ENCODE results near the gene ICOS.
"Not testable (repeated sequence)": the region's sequence is repeated elsewhere in the genome, so short reads cannot be mapped to it uniquely, and the experiment has no call there.

Gene ICOS

DNA sequence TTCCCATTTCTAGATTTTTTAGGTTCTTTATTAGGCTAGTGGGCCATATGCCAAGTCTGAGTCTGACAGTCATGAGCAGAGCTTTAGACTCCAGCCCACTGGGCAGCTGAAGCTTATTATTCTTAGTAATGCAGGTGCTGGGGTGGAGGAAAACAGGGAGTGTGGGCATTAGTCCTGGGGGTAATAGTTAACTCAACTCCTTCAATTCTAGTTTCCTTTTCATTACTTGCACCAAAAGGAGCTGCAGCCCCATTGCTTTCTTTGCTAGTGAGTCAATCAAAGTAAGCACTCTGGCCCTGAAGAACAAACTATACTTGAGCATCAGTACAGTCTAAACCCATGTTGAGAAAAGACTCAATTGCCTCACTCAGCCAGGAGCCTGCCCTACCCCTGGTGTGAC lies 35.5 kb downstream of the ICOS start:
- DNase-seq (ENCODE audit: extremely low read depth in 1 of 2, low read depth in 1 of 2): no peak

DNA sequence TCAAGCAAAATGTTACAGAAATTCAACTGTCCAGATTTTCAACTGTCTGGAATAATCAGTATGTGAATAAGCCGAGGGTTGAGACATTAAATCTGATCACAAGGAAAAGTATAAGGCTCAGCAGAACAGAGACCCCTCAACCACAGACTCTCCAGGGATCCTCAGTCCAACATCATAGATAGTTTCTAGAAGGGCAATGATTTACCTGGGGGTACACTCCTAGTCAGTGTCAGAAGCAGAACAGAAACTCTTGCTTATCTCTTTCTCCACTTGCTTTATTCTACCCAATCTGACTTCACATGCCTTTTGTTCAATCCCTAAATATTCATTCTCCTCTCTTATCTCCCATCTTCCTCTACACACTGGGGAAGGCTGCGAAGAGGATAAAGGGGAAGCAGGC lies 36.4 kb downstream of the ICOS start:
- no peak for DNase-seq (ENCODE audit: extremely low read depth in 1 of 2, low read depth in 1 of 2)

DNA sequence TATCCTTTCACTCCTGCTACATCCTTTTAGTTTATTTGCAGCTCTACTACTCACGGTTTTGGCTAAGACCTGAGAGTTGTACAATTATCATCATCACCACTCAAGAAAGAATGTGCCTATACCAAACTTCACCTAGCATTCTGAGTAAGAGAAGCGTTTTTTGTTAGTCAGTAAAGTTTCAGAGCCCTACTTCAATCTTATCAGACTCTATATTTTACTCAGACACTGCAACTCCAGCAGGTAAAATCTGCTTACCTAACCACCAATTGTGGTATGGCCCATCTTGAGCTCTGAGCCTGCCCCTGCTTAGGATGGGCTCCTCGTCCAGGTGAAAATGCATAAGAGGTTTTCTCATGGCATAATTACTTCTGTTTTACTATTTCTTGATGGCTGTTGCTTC lies 37.1 kb downstream of the ICOS start:
- DNase-seq (ENCODE audit: extremely low read depth in 1 of 2, low read depth in 1 of 2): no peak

DNA sequence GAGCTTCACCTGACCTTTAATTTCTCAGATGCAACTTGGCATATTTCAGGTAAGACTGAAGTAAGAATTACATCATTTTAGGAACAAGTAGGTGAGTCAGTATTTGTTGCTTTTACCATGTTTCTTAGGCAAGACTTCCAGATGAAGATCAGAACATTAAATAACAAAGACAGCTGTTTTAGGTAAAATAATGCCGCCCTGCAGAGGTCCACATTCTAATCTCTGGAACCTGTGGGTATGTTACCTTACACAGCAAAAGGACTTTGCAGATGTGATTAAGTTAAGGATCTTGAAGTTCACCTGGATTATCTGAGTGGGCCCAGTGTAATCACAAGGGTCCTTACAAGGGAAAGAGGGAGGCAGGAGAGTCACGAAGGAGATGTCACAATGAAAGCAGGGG lies 39.3 kb downstream of the ICOS start:
- no peak for DNase-seq (ENCODE audit: extremely low read depth in 1 of 2, low read depth in 1 of 2)

DNA sequence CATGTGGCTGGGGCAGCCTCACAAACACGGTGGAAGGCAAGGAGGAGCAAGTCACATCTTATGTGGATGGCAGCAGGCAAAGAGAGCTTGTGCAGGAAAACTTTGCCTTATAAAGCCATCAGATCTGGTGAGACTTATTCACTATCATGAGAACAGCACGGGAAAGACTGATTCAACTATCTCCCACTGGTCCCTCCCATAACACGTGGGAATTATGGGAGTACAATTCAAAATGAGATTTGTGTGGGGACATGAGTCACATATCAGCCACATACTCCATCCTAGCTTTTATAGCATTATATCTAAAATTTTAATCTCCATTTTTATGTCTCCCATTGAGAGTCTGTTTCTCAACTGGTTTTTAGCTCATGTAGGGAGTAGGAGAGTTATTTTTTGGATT lies 45.7 kb downstream of the ICOS start:
- no peak for DNase-seq (ENCODE audit: extremely low read depth in 1 of 2, low read depth in 1 of 2)

DNA sequence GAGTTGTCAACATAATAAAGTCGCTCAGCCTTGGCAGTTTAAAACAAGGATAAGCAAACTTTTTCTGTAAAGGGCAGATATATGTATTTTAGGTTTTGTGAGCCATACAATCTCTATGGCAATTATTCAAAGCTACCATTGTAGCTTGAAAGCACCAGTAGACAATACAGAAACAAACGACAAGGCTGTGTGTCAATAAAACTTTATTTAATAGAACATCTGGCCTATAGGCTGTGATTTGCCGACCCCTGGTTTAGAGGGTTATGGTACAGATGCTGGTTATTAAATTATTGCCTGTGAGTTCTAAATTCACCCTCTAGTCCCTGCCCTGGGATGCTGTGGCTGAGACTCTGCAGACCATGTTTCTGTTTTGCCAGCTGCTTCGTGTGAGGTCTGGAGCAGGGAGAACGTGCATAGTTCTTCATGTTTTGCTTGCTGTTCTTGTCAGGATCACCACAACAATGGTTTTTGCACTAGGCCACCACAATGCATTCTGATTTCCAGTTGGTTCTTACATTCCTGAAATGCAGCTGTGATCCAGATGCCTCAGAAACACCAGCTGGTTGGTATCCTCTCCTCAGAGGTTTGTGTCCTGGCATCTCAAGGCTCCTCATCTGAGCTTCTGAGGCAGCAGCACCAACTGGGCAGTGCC lies 46.6 kb downstream of the ICOS start:
- DNase-seq (ENCODE audit: extremely low read depth in 1 of 2, low read depth in 1 of 2): no peak

DNA sequence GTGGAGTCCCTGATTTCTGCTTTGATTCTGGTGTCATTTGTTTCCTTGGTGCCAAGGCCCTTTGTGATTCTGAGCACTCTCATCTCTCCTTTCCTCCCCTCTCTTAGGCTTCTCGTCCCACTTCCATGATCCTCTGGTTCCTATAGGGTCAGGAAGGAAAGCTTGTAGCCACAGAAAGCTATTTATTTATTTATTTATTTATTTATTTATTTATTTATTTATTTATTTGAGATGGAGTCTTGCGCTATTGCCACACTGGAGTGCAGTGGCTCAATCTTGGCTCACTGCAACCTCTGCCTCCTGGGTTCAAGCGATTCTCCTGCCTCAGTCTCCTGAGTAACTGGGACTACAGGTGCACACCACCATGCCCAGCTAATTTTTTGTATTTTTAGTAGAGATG lies 49.4 kb downstream of the ICOS start:
- DNase-seq (ENCODE audit: extremely low read depth in 1 of 2, low read depth in 1 of 2): not testable (repeated sequence)

DNA sequence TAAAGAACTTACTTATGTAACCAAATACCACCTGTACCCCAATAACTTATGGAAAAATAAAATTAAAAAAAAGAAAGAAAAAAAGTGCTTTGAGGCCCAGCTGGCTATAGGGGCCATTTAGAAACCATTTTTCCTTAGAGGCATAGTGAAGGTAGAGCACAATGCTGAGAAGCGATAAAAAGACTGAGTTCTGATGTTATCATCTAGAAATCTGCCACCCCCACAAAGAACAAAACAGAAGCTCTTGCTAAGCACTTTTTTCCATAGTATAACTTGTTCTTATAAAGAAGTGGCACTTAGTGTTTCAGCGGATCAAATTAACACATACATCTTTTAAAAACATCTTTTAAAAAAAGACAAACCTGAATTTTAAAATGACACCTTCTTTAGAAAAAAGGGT lies 51.4 kb downstream of the ICOS start:
- DNase-seq (ENCODE audit: extremely low read depth in 1 of 2, low read depth in 1 of 2): no peak

DNA sequence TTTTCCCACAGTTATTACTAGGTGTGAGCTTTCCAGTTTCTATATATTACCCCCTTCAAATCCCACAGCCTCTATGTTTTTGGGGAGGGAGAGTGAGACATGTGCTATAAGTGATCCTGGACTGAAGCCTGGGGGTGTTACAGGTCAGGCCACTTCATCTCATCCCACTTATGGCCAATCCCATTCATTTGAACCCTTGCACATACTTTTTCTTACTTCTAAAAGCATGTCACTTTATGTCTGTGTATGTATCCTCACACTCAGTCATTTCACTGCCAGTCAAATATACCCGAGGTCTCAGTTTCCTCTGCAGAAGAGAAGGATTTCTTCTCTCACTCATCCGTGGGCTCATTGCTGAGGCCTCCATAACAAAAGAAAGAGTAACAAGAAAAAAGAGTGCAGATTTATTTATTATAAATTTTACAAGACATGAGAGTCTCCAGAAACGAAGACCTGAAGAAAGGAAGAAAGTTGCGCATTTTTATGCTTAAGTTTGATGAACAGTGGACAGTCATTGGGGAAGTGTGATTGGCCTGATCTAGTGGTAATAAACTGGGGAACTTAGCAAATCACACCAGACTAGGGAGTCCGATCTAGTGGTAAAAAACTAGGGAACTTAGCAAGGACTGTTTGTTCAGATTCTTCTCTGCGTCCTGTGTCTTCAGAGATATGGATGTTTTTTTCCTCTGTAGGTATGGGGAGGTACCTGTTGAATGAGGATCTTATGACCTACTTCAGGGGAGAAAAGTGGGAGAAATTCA lies 52.1 kb downstream of the ICOS start:
- no peak for DNase-seq (ENCODE audit: extremely low read depth in 1 of 2, low read depth in 1 of 2)

DNA sequence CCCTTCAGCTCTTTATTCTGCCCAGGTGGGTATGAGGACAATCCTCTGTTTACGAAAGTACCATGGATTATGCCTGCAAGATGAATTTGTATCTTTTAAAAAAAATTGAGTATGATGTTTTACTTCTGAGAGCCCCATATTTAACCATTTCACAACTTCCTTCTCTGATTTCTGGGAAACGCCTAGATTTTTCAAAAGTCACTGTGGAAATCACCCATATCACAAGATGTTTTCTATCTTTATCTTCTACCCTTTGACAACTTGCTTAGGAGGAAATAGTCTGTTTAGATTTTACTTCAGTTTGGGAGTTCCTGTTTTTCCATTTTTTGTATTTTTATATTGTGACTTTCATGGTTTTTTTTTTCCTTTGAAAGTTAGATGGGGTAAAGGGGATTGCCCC lies 53.0 kb downstream of the ICOS start:
- no peak for DNase-seq (ENCODE audit: extremely low read depth in 1 of 2, low read depth in 1 of 2)

DNA sequence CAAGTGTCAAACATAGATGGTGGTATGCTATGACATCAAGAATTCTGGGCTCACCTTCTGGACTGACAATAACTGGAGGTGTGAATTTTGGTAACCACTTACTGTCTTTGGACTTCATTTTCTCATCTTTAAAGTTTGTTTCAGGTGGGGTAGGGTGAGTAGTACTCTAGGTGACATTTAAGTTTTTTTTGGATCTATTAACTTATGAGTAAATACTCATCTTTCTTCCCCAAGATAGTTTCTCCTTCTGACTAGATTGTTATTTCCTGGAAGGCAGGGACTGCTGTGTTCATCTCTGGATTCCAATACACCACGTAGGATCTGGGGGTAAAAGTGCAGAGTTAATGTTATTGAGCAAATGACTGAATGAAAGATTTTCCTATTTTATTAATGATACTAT lies 55.9 kb downstream of the ICOS start:
- no peak for DNase-seq (ENCODE audit: extremely low read depth in 1 of 2, low read depth in 1 of 2)

DNA sequence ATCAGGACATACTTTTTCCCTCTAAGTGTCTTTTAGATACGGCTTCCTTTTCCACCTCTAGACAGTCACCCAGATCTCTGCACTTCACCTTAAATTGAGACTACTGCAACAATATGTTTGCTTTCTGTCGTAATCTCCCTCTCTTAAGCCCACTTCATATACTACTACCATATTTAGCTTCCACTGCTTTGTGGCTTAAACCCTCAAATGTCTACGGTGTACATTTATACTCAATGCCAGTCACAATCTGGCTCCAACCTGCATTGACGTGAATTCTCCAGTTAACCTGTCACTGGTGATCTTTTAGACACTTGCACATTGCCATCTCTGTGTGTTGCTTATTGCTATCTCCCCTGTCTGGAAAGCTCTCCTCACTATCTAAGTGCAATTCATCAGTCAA lies 56.4 kb downstream of the ICOS start:
- no peak for DNase-seq (ENCODE audit: extremely low read depth in 1 of 2, low read depth in 1 of 2)

DNA sequence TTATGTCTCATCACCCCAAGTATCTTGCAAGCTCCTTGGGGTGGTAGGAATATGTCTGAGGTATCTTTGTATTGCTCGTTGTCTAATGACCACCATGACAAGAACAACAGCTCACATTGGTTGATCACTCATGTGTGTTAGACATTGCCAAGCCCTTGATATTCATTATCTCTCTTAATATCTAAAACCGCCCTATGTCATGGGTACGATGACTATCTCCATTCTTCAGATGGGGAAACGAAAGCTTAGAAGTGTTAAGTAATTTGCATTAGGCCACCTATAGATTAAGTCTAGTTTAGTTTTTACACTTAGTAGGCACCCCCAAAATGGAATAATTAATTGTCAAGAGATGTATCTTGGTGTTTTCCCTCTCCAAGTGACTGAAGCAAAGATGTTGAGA lies 57.0 kb downstream of the ICOS start:
- no peak for DNase-seq (ENCODE audit: extremely low read depth in 1 of 2, low read depth in 1 of 2)

DNA sequence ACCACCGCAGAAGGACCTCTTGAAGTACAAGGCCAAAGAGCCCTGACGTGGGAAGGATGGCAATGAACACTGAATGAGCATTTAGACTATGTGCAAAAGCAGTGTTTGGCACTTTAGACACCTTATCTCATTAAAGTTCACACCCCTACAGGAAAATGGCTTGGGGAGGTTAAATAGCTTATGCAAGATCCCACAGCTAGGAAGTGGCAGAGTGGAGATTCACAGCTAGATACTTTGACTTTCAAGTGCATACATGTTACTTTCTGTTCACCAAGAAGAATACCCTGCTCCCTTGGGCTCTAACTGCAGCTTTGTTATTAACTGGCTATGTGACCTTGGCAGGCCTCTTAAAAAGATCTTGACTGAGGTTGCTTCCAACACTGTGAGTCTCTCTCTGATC lies 58.2 kb downstream of the ICOS start:
- no peak for DNase-seq (ENCODE audit: extremely low read depth in 1 of 2, low read depth in 1 of 2)

DNA sequence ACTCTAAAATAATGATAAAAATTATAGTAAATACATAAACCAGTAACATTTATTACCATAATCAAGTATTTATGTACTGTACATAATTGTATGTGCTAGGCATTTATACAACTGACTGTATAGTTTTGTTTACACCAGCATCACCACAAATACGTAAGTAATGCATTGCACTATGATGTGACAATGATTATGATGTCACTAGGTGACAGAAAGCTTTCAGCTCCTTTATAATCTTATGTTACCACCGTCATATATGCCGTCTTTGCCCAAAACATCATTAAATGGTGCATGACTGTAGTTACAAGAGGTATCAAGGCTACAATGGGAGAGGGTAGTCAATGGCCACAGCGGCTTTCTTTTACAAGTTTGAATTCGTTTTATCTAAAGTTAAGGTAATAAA lies 60.1 kb downstream of the ICOS start:
- no peak for DNase-seq (ENCODE audit: extremely low read depth in 1 of 2, low read depth in 1 of 2)

DNA sequence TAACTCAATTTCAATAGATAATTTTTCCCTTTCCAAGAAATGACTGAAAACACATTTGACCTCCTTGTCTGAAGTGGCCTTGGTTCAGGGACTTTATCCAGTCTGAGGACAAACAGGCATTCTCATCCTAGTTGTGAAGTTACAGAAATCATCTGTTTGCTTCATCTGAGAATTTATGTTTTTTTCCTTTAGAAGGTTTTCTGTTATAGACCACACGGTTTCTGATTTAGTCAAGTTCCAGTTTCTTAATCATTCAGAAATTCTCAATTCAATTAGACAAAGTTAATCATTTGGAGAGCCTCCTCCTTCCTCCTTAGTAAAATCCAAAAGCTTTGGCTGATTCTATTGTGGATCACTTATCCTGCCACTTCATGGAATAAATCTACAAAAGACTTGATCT lies 60.9 kb downstream of the ICOS start:
- DNase-seq (ENCODE audit: extremely low read depth in 1 of 2, low read depth in 1 of 2): no peak

DNA sequence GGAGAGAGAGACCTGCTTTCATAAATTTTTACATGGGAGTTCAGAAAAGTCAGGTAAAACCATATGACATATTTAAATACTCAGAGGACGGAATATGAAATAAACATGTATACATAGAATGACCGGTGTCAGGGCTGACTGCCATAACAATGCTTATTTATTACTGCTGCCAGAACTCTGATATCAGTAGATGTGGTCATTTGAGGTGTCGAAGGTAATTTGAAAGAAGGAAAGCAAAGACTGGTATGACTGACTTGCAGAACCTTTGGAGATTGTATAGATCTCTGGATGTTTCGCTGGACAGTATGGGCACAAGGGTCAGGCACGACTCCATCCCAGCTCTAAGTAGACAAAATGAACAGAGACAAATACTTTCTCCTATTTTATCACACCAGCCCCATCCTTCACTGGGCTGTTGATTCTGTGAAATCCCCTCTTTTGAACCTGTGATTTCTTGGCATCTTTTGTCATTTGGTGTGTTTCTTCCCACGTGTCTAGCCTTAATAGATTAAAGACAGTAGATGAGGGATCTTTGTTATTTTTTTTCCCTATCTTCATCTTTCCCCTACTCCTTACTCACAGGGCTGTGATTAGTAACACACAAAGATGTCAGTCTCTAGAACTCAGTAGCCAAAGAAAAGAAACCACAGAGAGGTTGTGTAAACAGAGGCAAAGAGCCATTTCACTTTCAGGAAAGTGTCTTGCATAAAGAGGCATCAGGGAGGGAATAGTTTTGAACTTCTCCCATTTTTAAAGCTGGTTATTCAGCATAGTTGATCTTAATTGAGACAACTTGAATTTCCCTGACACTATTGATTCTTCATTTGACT lies 61.6 kb downstream of the ICOS start:
- no peak for DNase-seq (ENCODE audit: extremely low read depth in 1 of 2, low read depth in 1 of 2)

DNA sequence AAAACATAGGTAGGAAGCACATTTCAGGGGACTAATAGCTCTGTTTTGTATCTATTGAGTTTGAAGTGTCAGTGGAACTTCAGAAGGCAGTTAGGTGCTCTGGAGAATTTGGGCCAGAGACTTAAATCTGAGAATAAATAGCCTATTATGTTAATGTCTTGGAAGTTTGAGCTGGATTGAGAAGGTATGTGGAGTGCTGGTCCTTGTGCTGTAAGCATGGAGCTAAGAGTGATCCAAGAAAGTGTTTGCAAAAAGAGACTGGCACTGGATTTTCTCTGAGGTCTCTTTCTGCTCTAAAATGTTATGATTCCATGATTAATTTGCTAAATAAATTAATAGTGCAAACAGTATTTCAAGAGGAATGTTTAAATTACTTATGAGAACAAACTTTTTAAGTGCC lies 63.3 kb downstream of the ICOS start:
- no peak for DNase-seq (ENCODE audit: extremely low read depth in 1 of 2, low read depth in 1 of 2)

DNA sequence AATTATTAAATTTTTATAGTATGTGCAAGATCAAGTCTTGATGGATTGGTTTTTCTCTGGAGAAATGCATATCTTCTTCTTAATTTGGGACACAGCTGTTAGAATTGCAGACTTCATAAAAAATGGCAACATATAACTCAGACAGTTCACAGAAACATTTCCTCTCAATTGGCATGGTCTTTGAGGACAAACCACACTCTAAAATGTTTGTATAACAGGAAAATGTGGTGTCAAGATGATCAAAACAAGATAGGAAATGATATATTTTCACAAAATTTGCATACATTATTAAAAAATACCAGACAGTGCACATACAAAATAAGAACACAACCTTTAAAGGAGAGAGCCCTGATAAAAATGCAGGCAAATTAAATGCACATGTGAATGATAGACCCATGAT lies 63.9 kb downstream of the ICOS start:
- no peak for DNase-seq (ENCODE audit: extremely low read depth in 1 of 2, low read depth in 1 of 2)

DNA sequence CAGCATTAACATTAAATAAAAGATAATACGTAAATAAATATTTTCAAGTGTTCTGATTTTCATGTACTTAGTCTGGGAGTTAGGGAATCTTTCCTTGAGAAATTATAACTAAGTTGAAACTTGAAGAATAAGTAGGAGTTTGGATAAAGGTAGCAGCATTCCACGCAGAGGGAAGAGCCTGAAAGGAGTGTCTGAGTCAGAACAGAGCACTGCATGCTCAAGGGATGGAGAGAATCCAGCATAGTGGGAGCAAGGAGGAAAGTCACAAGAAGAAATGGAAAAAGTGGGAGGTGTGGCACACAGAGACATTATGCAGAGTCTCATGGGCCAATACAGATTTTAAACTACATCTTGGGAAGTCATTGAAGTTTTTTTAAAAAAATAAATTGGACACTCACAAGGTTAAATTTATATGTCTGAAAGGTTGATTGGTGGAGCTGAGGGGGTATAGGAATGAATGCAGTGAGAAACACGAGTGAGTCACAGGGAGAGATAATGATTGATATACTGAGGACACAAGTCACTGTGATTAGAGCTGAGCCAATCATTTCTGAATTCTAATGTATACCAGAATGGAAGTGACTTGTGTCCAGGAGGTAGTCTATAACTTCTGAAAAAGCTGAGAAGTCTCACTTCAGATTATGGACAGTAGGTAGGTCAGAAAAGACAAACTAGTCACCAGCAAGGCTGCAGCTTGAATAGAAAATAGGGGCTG lies 66.9 kb downstream of the ICOS start:
- DNase-seq (ENCODE audit: extremely low read depth in 1 of 2, low read depth in 1 of 2): no peak

DNA sequence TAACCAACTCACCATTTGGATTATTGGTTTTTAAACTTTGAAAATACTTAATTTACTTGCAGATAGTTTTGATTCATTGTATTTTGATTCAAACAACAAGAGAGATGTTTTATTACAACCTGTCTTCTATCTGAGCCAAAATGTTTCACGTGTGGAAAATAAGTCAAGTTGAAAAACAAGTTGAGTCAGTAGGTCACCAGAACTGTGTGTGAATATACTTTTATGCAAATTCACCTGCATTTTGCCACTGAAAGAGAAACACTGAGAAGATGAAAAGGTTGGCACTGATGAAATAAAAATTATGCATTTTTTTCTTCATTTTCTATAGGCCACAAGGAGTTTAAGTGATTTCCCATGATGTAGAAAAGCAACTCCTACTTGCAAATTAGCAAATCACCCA lies 68.3 kb downstream of the ICOS start:
- no peak for DNase-seq (ENCODE audit: extremely low read depth in 1 of 2, low read depth in 1 of 2)

All from activated CD8-positive, alpha-beta memory T cell treated with anti-CD3 and anti-CD28 coated beads for 1 hour (primary cell).